ENCODE measurements around the gene C18orf32. TPM values are rescaled to one million over a fixed set of nuclear protein-coding genes. Genes with fewer than 3 reads are reported as not detected.
A peak's percentile ranks its signal among the peaks of the same experiment; 100 is the strongest.

Gene C18orf32
- total and polyA plus RNA-seq, 10 of the 15 experiments (the other 5 are each of a cell fraction or from before 2014, with no cell fraction given): 11.5 to 67.0 (median 32.9) TPM

DNA sequence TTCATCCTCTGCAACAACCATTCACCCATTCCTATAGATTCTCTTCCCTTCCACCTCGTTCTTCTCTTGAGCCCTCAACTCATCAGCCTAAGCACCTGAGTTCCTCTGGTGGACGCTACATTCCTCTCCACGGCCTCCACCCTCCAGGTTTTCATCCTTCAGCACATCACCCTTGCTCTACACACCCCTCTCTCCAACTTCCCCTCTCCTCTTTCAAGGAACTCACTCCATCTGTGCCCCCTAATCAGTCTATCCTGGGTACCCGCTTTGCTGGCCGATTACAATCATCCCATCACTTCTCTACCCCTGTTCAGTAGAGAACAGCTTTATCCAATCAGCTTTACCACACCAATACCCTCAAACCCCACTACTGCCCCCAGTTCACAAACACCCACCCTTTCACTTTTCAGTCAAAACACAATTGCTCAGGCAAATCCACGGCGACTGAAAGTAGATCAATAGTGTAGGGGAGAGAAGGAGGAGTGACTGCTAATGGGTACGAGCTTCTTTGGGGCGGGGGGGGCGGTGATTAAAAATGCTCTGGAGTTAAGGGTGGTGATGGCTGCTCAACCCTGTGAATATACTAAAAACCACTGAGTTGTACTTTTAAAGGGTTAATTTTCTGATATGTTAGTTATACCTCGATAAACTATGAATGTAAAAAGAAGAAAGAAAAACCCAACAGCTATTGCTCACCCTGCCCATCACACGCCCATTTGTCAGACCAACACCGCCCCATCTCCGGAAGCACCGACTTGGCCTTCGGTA lies 27.4 kb downstream of the C18orf32 start:
- FAIRE-seq: no peak
- in situ Hi-C loops (cut with MboI) (no loop called here), intact Hi-C loops (cut with micrococcal nuclease; ENCODE audit: unreplicated experiment) (loop anchor here (2.0 kb wide), 2 partner anchors 17 to 27 kb away; partner anchors contain the start of gene C18orf32)
- H3K4me3 ChIP-seq: peak overlapping the region; percentile 84
- peak overlapping the region; percentile 69 for H3K9ac ChIP-seq (ENCODE audit: control insufficient read depth, insufficient read depth, low read length)
- peak; percentile 71 for ATAC-seq
- ChIA-PET CTCF (interaction anchor here (0.7 to 1.8 kb wide), 11 partner anchors 9 to 748 kb away, joined by 3 to 8 read pairs (median 4); partner anchors contain the start of gene C18orf32), POLR2A (interaction anchor here (0.6 to 4.1 kb wide), 12 partner anchors 11 to 1819 kb away, joined by 3 to 14 read pairs (median 6); partner anchors contain the start of gene C18orf32), RAD21 (ENCODE audit: unreplicated experiment) (interaction anchor here (0.5 to 1.7 kb wide), 9 partner anchors 13 to 865 kb away, joined by 3 to 7 read pairs (median 3); partner anchors contain the start of gene C18orf32), SMC1A (ENCODE audit: uncharacterized antibody, unreplicated experiment) (interaction anchor here (0.5 to 3.4 kb wide), 9 partner anchors 10 to 443 kb away, joined by 3 to 19 read pairs (median 4); partner anchors contain the start of gene C18orf32)
- H3K9me3 ChIP-seq (replicated peaks; ENCODE audit: control insufficient read depth, insufficient read depth, low read length): no peaks in the 10 kb centered on the region
- H3K27ac ChIP-seq (ENCODE audit: control insufficient read depth, insufficient read depth): peak overlapping the region; percentile 72
- peak overlapping the region; percentile 99 for H3K4me2 ChIP-seq (ENCODE audit: control insufficient read depth, insufficient read depth)
- H3K27me3 ChIP-seq (replicated peaks in 1 of 2; ENCODE audit: control insufficient read depth in 2 of 2, insufficient read depth in 2 of 2, low read length in 1 of 2): no peaks in the 10 kb centered on the region
- WGBS (ENCODE audit: insufficient coverage, insufficient replicate concordance, low lambda C conversion rate, missing lambda C conversion rate): 13% methylated on average over 16 of the region's 16 CpGs
- no peaks in the 10 kb centered on the region for H4K20me1 ChIP-seq (ENCODE audit: control insufficient read depth, insufficient read depth)
- H3K79me2 ChIP-seq (ENCODE audit: control insufficient read depth, insufficient read depth, low read length): peaks cover 34% of the 10 kb centered on the region
- no peaks in the 10 kb centered on the region for H3K36me3 ChIP-seq (ENCODE audit: control insufficient read depth in 2 of 2, insufficient read depth in 2 of 2, low read length in 1 of 2)
- peak overlapping the region; percentile 82 for H2AFZ ChIP-seq (ENCODE audit: control insufficient read depth, low read depth, low read length)
- peaks cover 3% of the 10 kb centered on the region; the same call in 1 of the 2 replicates for H3K4me1 ChIP-seq (ENCODE audit: control insufficient read depth, insufficient read depth, low read length)
- DNase-seq (ENCODE audit: low read depth, low spot score): no peak
- TF ChIP-seq, protein P1, sequence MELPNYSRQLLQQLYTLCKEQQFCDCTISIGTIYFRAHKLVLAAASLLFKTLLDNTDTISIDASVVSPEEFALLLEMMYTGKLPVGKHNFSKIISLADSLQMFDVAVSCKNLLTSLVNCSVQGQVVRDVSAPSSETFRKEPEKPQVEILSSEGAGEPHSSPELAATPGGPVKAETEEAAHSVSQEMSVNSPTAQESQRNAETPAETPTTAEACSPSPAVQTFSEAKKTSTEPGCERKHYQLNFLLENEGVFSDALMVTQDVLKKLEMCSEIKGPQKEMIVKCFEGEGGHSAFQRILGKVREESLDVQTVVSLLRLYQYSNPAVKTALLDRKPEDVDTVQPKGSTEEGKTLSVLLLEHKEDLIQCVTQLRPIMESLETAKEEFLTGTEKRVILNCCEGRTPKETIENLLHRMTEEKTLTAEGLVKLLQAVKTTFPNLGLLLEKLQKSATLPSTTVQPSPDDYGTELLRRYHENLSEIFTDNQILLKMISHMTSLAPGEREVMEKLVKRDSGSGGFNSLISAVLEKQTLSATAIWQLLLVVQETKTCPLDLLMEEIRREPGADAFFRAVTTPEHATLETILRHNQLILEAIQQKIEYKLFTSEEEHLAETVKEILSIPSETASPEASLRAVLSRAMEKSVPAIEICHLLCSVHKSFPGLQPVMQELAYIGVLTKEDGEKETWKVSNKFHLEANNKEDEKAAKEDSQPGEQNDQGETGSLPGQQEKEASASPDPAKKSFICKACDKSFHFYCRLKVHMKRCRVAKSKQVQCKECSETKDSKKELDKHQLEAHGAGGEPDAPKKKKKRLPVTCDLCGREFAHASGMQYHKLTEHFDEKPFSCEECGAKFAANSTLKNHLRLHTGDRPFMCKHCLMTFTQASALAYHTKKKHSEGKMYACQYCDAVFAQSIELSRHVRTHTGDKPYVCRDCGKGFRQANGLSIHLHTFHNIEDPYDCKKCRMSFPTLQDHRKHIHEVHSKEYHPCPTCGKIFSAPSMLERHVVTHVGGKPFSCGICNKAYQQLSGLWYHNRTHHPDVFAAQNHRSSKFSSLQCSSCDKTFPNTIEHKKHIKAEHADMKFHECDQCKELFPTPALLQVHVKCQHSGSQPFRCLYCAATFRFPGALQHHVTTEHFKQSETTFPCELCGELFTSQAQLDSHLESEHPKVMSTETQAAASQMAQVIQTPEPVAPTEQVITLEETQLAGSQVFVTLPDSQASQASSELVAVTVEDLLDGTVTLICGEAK (IDR thresholded peaks at IDR 0.05; ENCODE audit: borderline replicate concordance): no peak
- TF ChIP-seq, protein P2, sequence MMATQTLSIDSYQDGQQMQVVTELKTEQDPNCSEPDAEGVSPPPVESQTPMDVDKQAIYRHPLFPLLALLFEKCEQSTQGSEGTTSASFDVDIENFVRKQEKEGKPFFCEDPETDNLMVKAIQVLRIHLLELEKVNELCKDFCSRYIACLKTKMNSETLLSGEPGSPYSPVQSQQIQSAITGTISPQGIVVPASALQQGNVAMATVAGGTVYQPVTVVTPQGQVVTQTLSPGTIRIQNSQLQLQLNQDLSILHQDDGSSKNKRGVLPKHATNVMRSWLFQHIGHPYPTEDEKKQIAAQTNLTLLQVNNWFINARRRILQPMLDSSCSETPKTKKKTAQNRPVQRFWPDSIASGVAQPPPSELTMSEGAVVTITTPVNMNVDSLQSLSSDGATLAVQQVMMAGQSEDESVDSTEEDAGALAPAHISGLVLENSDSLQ (IDR thresholded peaks at IDR 0.05): peak; percentile 58; the same call in 1 of the 2 replicates
- TF ChIP-seq RB1 (IDR thresholded peaks at IDR 0.05; ENCODE audit: borderline replicate concordance) (no peak), ATF7 (IDR thresholded peaks at IDR 0.05; ENCODE audit: low read depth) (peak; percentile 66; the same call in 1 of the 2 replicates)
- TF ChIP-seq, protein P3, sequence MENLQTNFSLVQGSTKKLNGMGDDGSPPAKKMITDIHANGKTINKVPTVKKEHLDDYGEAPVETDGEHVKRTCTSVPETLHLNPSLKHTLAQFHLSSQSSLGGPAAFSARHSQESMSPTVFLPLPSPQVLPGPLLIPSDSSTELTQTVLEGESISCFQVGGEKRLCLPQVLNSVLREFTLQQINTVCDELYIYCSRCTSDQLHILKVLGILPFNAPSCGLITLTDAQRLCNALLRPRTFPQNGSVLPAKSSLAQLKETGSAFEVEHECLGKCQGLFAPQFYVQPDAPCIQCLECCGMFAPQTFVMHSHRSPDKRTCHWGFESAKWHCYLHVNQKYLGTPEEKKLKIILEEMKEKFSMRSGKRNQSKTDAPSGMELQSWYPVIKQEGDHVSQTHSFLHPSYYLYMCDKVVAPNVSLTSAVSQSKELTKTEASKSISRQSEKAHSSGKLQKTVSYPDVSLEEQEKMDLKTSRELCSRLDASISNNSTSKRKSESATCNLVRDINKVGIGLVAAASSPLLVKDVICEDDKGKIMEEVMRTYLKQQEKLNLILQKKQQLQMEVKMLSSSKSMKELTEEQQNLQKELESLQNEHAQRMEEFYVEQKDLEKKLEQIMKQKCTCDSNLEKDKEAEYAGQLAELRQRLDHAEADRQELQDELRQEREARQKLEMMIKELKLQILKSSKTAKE (IDR thresholded peaks at IDR 0.05; ENCODE audit: low read depth, poor library complexity, severe bottlenecking): peak; percentile 19
- no TSS peak for BruUV-seq (replicated peaks)

All from GM12878 (cell line).